ENCODE measurements around the gene LRPAP1. TPM values are rescaled to one million over a fixed set of nuclear protein-coding genes. Genes with fewer than 3 reads are reported as not detected.
"Not testable (repeated sequence)": the region's sequence is repeated elsewhere in the genome, so short reads cannot be mapped to it uniquely, and the experiment has no call there.

LRPAP1 gene
- 52.0 TPM for total RNA-seq

GRCh38 chr4:3531879-3532750 is at the start of gene LRPAP1:
TSS of gene LRPAP1 (minus strand) at chr4:3532422. CDS start at chr4:3532412, 10 bp downstream.
- peak; percentile 73 to 87 (median 82) for DNase-seq (ENCODE audit: low read depth in 2 of 3, low spot score in 2 of 3)

- DNase-seq (ENCODE audit: low read depth in 2 of 3, low spot score in 2 of 3) = not testable (repeated sequence)
These were observed 49.3 kb upstream of the LRPAP1 start for GRCh38 chr4:3581334-3582090.

GRCh38 chr4:3580859-3581258 is 48.6 kb upstream of the LRPAP1 start:
- not testable (repeated sequence) for DNase-seq (ENCODE audit: low read depth in 2 of 3, low spot score in 2 of 3)

- not testable (repeated sequence) for DNase-seq (ENCODE audit: low read depth in 2 of 3, low spot score in 2 of 3)
These were observed 46.4 kb upstream of the LRPAP1 start for GRCh38 chr4:3578527-3579144.

- DNase-seq (ENCODE audit: low read depth in 2 of 3, low spot score in 2 of 3) = not testable (repeated sequence)
These were observed 45.8 kb upstream of the LRPAP1 start for GRCh38 chr4:3578052-3578451.

GRCh38 chr4:3577208-3577892 is 45.1 kb upstream of the LRPAP1 start:
- not testable (repeated sequence) for DNase-seq (ENCODE audit: low read depth in 2 of 3, low spot score in 2 of 3)

- not testable (repeated sequence) for DNase-seq (ENCODE audit: low read depth in 2 of 3, low spot score in 2 of 3)
These were observed 44.4 kb upstream of the LRPAP1 start for GRCh38 chr4:3576533-3577207.

- DNase-seq (ENCODE audit: low read depth in 2 of 3, low spot score in 2 of 3) = not testable (repeated sequence)
These were observed 43.5 kb upstream of the LRPAP1 start for GRCh38 chr4:3575426-3576369.

GRCh38 chr4:3574865-3575264 is 42.6 kb upstream of the LRPAP1 start:
- not testable (repeated sequence) for DNase-seq (ENCODE audit: low read depth in 2 of 3, low spot score in 2 of 3)

GRCh38 chr4:3574346-3574745 is 42.1 kb upstream of the LRPAP1 start:
- DNase-seq (ENCODE audit: low read depth in 2 of 3, low spot score in 2 of 3) = not testable (repeated sequence)

- no peak for DNase-seq (ENCODE audit: low read depth in 2 of 3, low spot score in 2 of 3)
These were observed 40.9 kb upstream of the LRPAP1 start for GRCh38 chr4:3573131-3573530.

- no peak for DNase-seq (ENCODE audit: low read depth in 2 of 3, low spot score in 2 of 3)
These were observed 40.1 kb upstream of the LRPAP1 start for GRCh38 chr4:3572363-3572762.

GRCh38 chr4:3571921-3572320 is 39.7 kb upstream of the LRPAP1 start:
- DNase-seq (ENCODE audit: low read depth in 2 of 3, low spot score in 2 of 3) = no peak

- not testable (repeated sequence) for DNase-seq (ENCODE audit: low read depth in 2 of 3, low spot score in 2 of 3)
These were observed 38.7 kb upstream of the LRPAP1 start for GRCh38 chr4:3570923-3571322.

GRCh38 chr4:3569611-3570010 is 37.4 kb upstream of the LRPAP1 start:
- DNase-seq (ENCODE audit: low read depth in 2 of 3, low spot score in 2 of 3) = not testable (repeated sequence)

GRCh38 chr4:3566701-3567100 is 34.5 kb upstream of the LRPAP1 start:
- DNase-seq (ENCODE audit: low read depth in 2 of 3, low spot score in 2 of 3) = not testable (repeated sequence)

GRCh38 chr4:3566301-3566700 is 34.1 kb upstream of the LRPAP1 start:
- DNase-seq (ENCODE audit: low read depth in 2 of 3, low spot score in 2 of 3) = not testable (repeated sequence)

GRCh38 chr4:3564948-3565347 is 32.7 kb upstream of the LRPAP1 start:
- not testable (repeated sequence) for DNase-seq (ENCODE audit: low read depth in 2 of 3, low spot score in 2 of 3)

GRCh38 chr4:3563403-3563802 is 31.2 kb upstream of the LRPAP1 start:
- no peak for DNase-seq (ENCODE audit: low read depth in 2 of 3, low spot score in 2 of 3)

All from hematopoietic multipotent progenitor cell (in vitro differentiated cells).